GM12874 (cell line): Measurements from ENCODE around the gene CYB5A.

ENCODE experiments used
- CTCF ChIP-seq: IDR thresholded peaks from 2 replicates; pipeline ENCODE4 v1.5.1; 2011; ENCODE audit warnings: low read depth, mild to moderate bottlenecking, control low read depth, low read length, moderate library complexity; ENCODE audit not compliant: insufficient read depth

Gene CYB5A

GRCh38 chr18:74216661-74217110, 75.1 kb downstream of the CYB5A start:
- TF ChIP-seq CTCF = no peak

GRCh38 chr18:74215863-74216262, 75.9 kb downstream of the CYB5A start:
- TF ChIP-seq CTCF = no peak

- no peak for TF ChIP-seq CTCF
Observed at GRCh38 chr18:74213429-74213828, 78.3 kb downstream of the CYB5A start.

- TF ChIP-seq CTCF = no peak
Observed at GRCh38 chr18:74204526-74205152, 87.1 kb downstream of the CYB5A start.

DNA sequence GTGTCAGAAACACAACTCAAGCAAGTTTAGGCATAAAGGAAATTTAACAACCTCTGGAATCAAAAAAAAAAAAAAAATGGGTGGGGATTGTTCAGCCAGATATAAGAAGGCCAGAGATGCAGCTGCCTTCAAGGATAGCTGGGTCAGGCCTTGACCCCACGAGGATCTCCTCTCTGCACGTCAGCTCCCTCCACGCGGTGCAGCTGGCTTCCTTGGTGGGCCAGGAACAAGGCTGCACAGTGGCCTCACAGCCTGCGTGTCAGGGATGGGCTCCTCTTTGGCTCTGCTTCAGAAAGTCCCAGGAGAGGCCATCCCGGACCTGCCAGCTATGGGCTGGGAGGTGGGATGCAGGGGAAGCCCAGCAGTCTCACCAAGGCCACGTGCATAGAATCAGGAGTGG, 88.0 kb downstream of the CYB5A start:
- TF ChIP-seq CTCF = no peak
